KMS-11 (cell line): ENCODE data around the gene TRPV5.

ENCODE experiments used
- H2AFZ ChIP-seq: fragments of 200-600 bp; sonication (generic); 2 replicates; pipeline ENCODE4 v1.6.1; 2016; ENCODE audit warnings: antibody characterized with exemption, mixed run types, low read depth
- H3K27ac ChIP-seq: fragments of 200-600 bp; sonication (generic); 2 replicates; pipeline ENCODE4 v1.6.1; 2016; ENCODE audit warnings: mild to moderate bottlenecking, mixed run types
- H3K27me3 ChIP-seq: fragments of 200-600 bp; sonication (generic); 2 replicates; pipeline ENCODE4 v1.6.1; 2017; ENCODE audit warnings: mild to moderate bottlenecking, low read depth, mixed run types, moderate library complexity; ENCODE audit not compliant: insufficient read depth
- H3K36me3 ChIP-seq: fragments of 200-600 bp; sonication (generic); 2 replicates; pipeline ENCODE4 v1.6.1; 2017; ENCODE audit warnings: mild to moderate bottlenecking, mixed run types; ENCODE audit not compliant: insufficient read depth
- H3K4me1 ChIP-seq: fragments of 200-600 bp; sonication (generic); 2 replicates; pipeline ENCODE4 v1.6.1; 2016; ENCODE audit warnings: mild to moderate bottlenecking, low read depth, mixed run types; ENCODE audit not compliant: poor library complexity, severe bottlenecking
- H3K4me2 ChIP-seq: fragments of 200-600 bp; sonication (generic); 2 replicates; pipeline ENCODE4 v1.7.0; 2016; ENCODE audit warnings: mild to moderate bottlenecking, mixed run types
- H3K4me3 ChIP-seq: fragments of 200-600 bp; sonication (generic); IDR thresholded peaks from 2 replicates; pipeline ENCODE4 v1.6.1; 2017; ENCODE audit warnings: low read depth, low read length, mixed read lengths; ENCODE audit not compliant: insufficient read depth
- H3K79me2 ChIP-seq: fragments of 200-600 bp; sonication (generic); 2 replicates; pipeline ENCODE4 v1.6.1; 2016; ENCODE audit warnings: low read depth, mixed run types; ENCODE audit not compliant: insufficient read depth
- H3K9ac ChIP-seq: fragments of 200-600 bp; sonication (generic); 2 replicates; pipeline ENCODE4 v1.6.1; 2016; ENCODE audit warnings: mild to moderate bottlenecking, mixed run types
- H4K20me1 ChIP-seq: fragments of 200-600 bp; sonication (generic); 2 replicates; pipeline ENCODE4 v1.6.1; 2016; ENCODE audit warnings: mild to moderate bottlenecking, mixed run types; ENCODE audit not compliant: insufficient read depth
- CTCF ChIP-seq: fragments of 200-600 bp; sonication (generic); conservative IDR thresholded peaks from 2 replicates; pipeline ENCODE4 v1.6.1; 2017; ENCODE audit warnings: low read depth, mild to moderate bottlenecking, antibody characterized with exemption, low read length, moderate library complexity, mixed read lengths

The TRPV5 gene

DNA sequence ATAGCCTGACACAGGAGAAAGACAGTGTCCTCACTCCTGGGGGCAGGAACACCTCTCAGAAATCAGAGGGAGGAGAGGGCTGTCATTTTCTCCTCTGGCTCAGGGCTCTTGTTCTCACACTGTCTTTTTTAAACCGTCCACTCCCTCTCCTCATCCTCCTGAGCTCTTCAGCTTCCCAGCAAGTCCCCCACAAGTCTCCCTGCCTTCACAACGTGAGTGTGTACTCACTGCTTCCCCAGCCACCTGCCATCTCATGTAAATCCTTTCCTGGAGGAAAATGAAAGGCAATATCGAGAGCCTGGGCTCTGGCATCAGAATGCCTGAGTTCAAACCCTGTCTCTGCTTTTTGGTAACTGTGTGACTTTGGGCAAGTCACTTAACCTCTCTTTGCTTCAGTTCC is 11.5 kb upstream of the TRPV5 start:
- Histone ChIP-seq H3K4me3 (no peak overlapping the region), H3K27ac (no peak overlapping the region), H4K20me1 (no peaks in the 10 kb centered on the region), H3K79me2 (no peaks in the 10 kb centered on the region), H3K4me2 (no peak overlapping the region), H3K9ac (no peak overlapping the region), H2AFZ (no peak overlapping the region), H3K27me3 (no peaks in the 10 kb centered on the region), H3K36me3 (no peaks in the 10 kb centered on the region), H3K4me1 (no peaks in the 10 kb centered on the region)
- no peak for TF ChIP-seq CTCF

DNA sequence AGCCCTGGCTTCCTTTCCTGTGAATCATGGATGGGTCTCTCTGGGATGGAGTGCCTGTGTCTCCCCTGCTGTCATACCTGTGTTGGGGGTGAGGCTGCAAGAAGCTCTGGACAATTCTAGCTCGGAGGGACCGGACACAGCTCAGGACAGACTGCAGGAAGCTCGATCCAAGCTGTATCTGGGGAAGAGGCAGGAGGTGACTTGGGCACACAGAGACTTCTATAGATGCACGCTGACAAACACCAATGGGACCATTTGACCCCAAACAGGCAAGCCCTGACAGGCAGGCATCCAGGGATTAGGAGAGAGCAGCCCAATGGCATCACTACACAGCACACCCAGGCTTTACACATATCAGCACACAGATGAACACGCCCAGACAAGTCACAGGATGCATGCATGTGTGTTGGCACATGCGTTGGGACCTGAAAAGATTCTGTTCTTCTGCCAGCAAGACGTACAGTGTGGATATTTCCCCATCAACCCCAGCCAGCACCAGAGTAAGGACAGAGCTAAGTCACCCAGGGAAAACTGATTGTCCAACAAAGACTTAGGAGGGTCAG is 10.2 kb upstream of the TRPV5 start:
- no peaks in the 10 kb centered on the region for H4K20me1 ChIP-seq
- no peak overlapping the region for H2AFZ ChIP-seq
- no peaks in the 10 kb centered on the region for H3K4me1 ChIP-seq
- H3K79me2 ChIP-seq = no peaks in the 10 kb centered on the region
- TF ChIP-seq CTCF = no peak
- no peaks in the 10 kb centered on the region for H3K27me3 ChIP-seq
- H3K36me3 ChIP-seq = no peaks in the 10 kb centered on the region
- no peak overlapping the region for H3K4me2 ChIP-seq
- H3K9ac ChIP-seq = no peak overlapping the region
- H3K27ac ChIP-seq = no peak overlapping the region
- no peak overlapping the region for H3K4me3 ChIP-seq

DNA sequence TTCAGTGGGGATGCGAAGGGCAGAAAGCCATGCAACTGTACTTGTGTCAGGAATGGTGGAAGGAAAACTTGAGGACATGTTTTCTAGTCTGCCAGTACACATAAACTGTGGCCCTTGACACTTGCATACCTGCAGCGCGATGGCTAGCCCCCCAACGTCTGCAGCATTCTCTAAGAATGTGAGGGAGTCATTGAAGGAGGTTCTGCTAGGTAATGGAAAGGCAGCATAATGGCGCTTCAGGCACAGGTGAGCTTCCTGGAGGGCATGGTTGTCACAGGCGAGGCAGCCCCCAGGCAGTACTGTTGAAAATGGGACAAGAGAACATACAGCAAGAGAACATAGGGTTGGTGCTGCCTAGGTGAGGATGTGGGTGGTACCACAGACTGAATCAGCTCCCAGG is 9.2 kb upstream of the TRPV5 start:
- Histone ChIP-seq H3K4me3 (no peak overlapping the region), H3K79me2 (no peaks in the 10 kb centered on the region), H4K20me1 (no peaks in the 10 kb centered on the region), H3K36me3 (no peaks in the 10 kb centered on the region), H3K9ac (no peak overlapping the region), H3K27ac (no peak overlapping the region), H3K4me1 (no peaks in the 10 kb centered on the region), H3K4me2 (no peak overlapping the region), H2AFZ (no peak overlapping the region), H3K27me3 (no peaks in the 10 kb centered on the region)
- no peak for TF ChIP-seq CTCF

GRCh38 chr7:142941541-142941940 is 8.0 kb upstream of the TRPV5 start:
- H3K4me3 ChIP-seq = no peak overlapping the region
- H3K4me2 ChIP-seq = no peak overlapping the region
- H3K36me3 ChIP-seq = no peaks in the 10 kb centered on the region
- TF ChIP-seq CTCF = no peak
- H3K79me2 ChIP-seq = no peaks in the 10 kb centered on the region
- H3K27me3 ChIP-seq = no peaks in the 10 kb centered on the region
- H3K4me1 ChIP-seq = no peaks in the 10 kb centered on the region
- H3K9ac ChIP-seq = no peak overlapping the region
- no peaks in the 10 kb centered on the region for H4K20me1 ChIP-seq
- H3K27ac ChIP-seq = no peak overlapping the region
- no peak overlapping the region for H2AFZ ChIP-seq
